GM12878 (cell line): Measurements from ENCODE around the gene LSM14B. TPM values are rescaled to one million over a fixed set of nuclear protein-coding genes. Genes with fewer than 3 reads are reported as not detected.

Experiments used
- ATAC-seq: fragments of 200-7000 bp; cut with Tn5 transposase; 3 replicates; pipeline ENCODE4 v1.9.1; 2020; ENCODE audit warnings: mild to moderate bottlenecking, moderate library complexity
- BruUV-seq: library from RNA; stranded (reverse); fragments of 400-500 nt; replicated peaks from 2 replicates; lab custom pipeline; 2021; lab: Mats Ljungman, UMichigan
- CTCF ChIA-PET: fragments of 300-600 bp; sonication (Branson Sonifier 250); formaldehyde crosslinking; extraction: SDS; loops from one replicate; lab custom pipeline; 2021; ENCODE audit warnings: inconsistent platforms; lab: Yijun Ruan, JAX
- POLR2A ChIA-PET: fragments of 350-600 bp; formaldehyde crosslinking; extraction: SDS; loops from one replicate; lab custom pipeline; 2021; ENCODE audit warnings: inconsistent platforms; lab: Charles Lee
- RAD21 ChIA-PET: fragments of 300-600 bp; sonication (Branson Sonifier 250); formaldehyde crosslinking; loops from one replicate; lab custom pipeline; 2023; ENCODE audit warnings: antibody characterized with exemption; ENCODE audit not compliant: unreplicated experiment; lab: Charles Lee
- SMC1A ChIA-PET: fragments of 300-600 bp; sonication (Branson Sonifier 250); formaldehyde crosslinking; loops from one replicate; lab custom pipeline; 2023; ENCODE audit not compliant: unreplicated experiment, uncharacterized antibody; lab: Charles Lee
- DNase-seq: peaks from one replicate; pipeline ENCODE4 v3.0.0-alpha.2; 2011; ENCODE audit warnings: low read depth, low spot score
- FAIRE-seq: peaks from 3 replicates; lab custom pipeline; 2011; peaks lifted over from hg19 to GRCh38; lab: Jason Lieb, UNC
- H2AFZ ChIP-seq: 2 replicates; pipeline ENCODE4 v1.6.0; 2011; ENCODE audit warnings: low read depth, low read length, control low read depth; ENCODE audit not compliant: control insufficient read depth
- H3K27ac ChIP-seq: 2 replicates; pipeline ENCODE4 v1.5.1; 2011; ENCODE audit warnings: control low read depth; ENCODE audit not compliant: control insufficient read depth, insufficient read depth
- H3K27me3 ChIP-seq, 2 experiments: replicated peaks in 1 of 2; 2 replicates each; pipeline versions ENCODE4 v1.6.0 to v1.6.1; 2011; ENCODE audit warnings: low read length in 1 of 2; ENCODE audit not compliant: control insufficient read depth in 2 of 2, insufficient read depth in 2 of 2
- H3K36me3 ChIP-seq, 2 experiments: 2 replicates each; pipeline ENCODE4 v1.5.1; 2011; ENCODE audit warnings: low read length in 1 of 2; ENCODE audit not compliant: control insufficient read depth in 2 of 2, insufficient read depth in 2 of 2
- H3K4me1 ChIP-seq: 2 replicates; pipeline ENCODE4 v1.6.1; 2011; ENCODE audit warnings: mild to moderate bottlenecking, low read length, moderate library complexity, mixed read lengths; ENCODE audit not compliant: control insufficient read depth, insufficient read depth
- H3K4me2 ChIP-seq: 2 replicates; pipeline ENCODE4 v1.6.0; 2011; ENCODE audit warnings: control low read depth; ENCODE audit not compliant: control insufficient read depth, insufficient read depth
- H3K4me3 ChIP-seq: fragments of 200-600 bp; sonication (generic); 2 replicates; pipeline ENCODE4 v1.5.1; 2016
- H3K79me2 ChIP-seq: 2 replicates; pipeline ENCODE4 v1.6.0; 2011; ENCODE audit warnings: low read length; ENCODE audit not compliant: control insufficient read depth, insufficient read depth
- H3K9ac ChIP-seq: 2 replicates; pipeline ENCODE4 v1.8.0; 2011; ENCODE audit warnings: low read length, control low read depth, mixed read lengths; ENCODE audit not compliant: control insufficient read depth, insufficient read depth
- H3K9me3 ChIP-seq: replicated peaks from 3 replicates; pipeline ENCODE4 v1.5.1; 2011; ENCODE audit warnings: mild to moderate bottlenecking, low read length; ENCODE audit not compliant: control insufficient read depth, insufficient read depth
- H4K20me1 ChIP-seq: 2 replicates; pipeline ENCODE4 v1.6.0; 2011; ENCODE audit not compliant: control insufficient read depth, insufficient read depth
- CHD1 ChIP-seq: IDR thresholded peaks from 2 replicates; pipeline ENCODE4 v1.6.1; 2012; ENCODE audit warnings: low read depth, low read length, improper control_type of control experiment
- ETV6 ChIP-seq, 2 experiments: fragments of 450-650 bp in 1 of 2; IDR thresholded peaks in 1 of 2; conservative IDR thresholded peaks in 1 of 2; 2 replicates each; pipeline ENCODE4 v1.6.1; 2014; ENCODE audit warnings: antibody characterized with exemption in 1 of 2, borderline replicate concordance in 1 of 2, low read depth in 1 of 2, mild to moderate bottlenecking in 1 of 2, moderate library complexity in 1 of 2
- NFYB ChIP-seq: IDR thresholded peaks from 2 replicates; pipeline ENCODE4 v1.6.1; 2011; ENCODE audit warnings: low read depth, mild to moderate bottlenecking, low read length, improper control_type of control experiment, moderate library complexity; ENCODE audit not compliant: insufficient read depth
- PAX8 ChIP-seq: fragments of 450-650 bp; IDR thresholded peaks from 2 replicates; pipeline ENCODE4 v1.6.1; 2017; ENCODE audit warnings: mild to moderate bottlenecking, moderate library complexity
- PML ChIP-seq: IDR thresholded peaks from 2 replicates; pipeline ENCODE4 v1.6.1; 2012; ENCODE audit warnings: low read length, inconsistent platforms
- POLR2AphosphoS2 ChIP-seq: IDR thresholded peaks from 2 replicates; pipeline ENCODE4 v1.6.1; 2011; ENCODE audit warnings: low read depth, mild to moderate bottlenecking, low read length, improper control_type of control experiment, moderate library complexity
- RELA ChIP-seq: fragments of 450-650 bp; IDR thresholded peaks from 2 replicates; pipeline ENCODE4 v1.8.0; 2014; ENCODE audit warnings: borderline replicate concordance; ENCODE audit not compliant: partially characterized antibody
- YBX1 ChIP-seq: fragments of 450-650 bp; IDR thresholded peaks from 2 replicates; pipeline ENCODE4 v1.6.1; 2016; ENCODE audit warnings: antibody characterized with exemption
- ZBED1 ChIP-seq: IDR thresholded peaks from 2 replicates; pipeline ENCODE4 v1.6.1; 2016; ENCODE audit warnings: borderline replicate concordance
- ZBTB40 ChIP-seq: fragments of 450-650 bp; IDR thresholded peaks from 2 replicates; pipeline ENCODE4 v1.6.1; 2016; ENCODE audit warnings: mild to moderate bottlenecking, moderate library complexity, borderline replicate concordance
- ZNF384 ChIP-seq: IDR thresholded peaks from 2 replicates; pipeline ENCODE4 v1.6.1; 2012; ENCODE audit warnings: low read depth, mild to moderate bottlenecking, low read length, improper control_type of control experiment, borderline replicate concordance
- WGBS: methylation state at CpG from one replicate; pipeline ENCODE4 v1.1.6; 2016; ENCODE audit warnings: low lambda C conversion rate; ENCODE audit not compliant: insufficient replicate concordance, insufficient coverage; ENCODE audit errors: missing lambda C conversion rate; 5-methylcytosine and 5-hydroxymethylcytosine counted together
- in situ Hi-C: fragments of 300-500 bp; cut with MboI; formaldehyde crosslinking; loops from 9 replicates; pipeline ENCODE4 v1.14.3; 2018; ENCODE audit warnings: mixed read lengths
- intact Hi-C: fragments of 100-400 bp; cut with micrococcal nuclease; formaldehyde crosslinking; loops from one replicate; pipeline ENCODE4 v1.14.2; 2022; ENCODE audit not compliant: unreplicated experiment
- polyA plus RNA-seq, 11 experiments: library from polyadenylated mRNA; depleted of rRNA in 4 of 11; unstranded in 6 of 11; stranded (reverse) in 5 of 11; fragments of >200 nt; fragmentation: Nextera tagmentation in 4 of 11; fragmentation: Illumina TruSeq in 1 of 11; extraction: Ambion mirVana in 4 of 11; extraction: Trizol in 1 of 11; gene quantifications; 1 replicate in 1 of 11; 2 replicates in 10 of 11; pipeline versions ENCODE4 v1.2.1 to v1.2.3, GENCODE V29; 2011 to 2016; ENCODE audit warnings: inconsistent platforms in 2 of 11, missing spikeins in 2 of 11, low read depth in 1 of 11
- total RNA-seq, 4 experiments: library from RNA; depleted of rRNA in 3 of 4; stranded (reverse); fragments of >200 nt in 3 of 4; fragmentation: Illumina TruSeq in 1 of 4; extraction: Trizol in 1 of 4; gene quantifications; 2 replicates each; pipeline versions ENCODE4 v1.2.1 to v1.2.3, GENCODE V29; 2013 to 2021

LSM14B gene
- total and polyA plus RNA-seq, 10 of the 15 experiments (the other 5 are each of a cell fraction or from before 2014, with no cell fraction given), result 0.56 to 34.3 (median 15.6) TPM

- ChIA-PET RAD21 (no interaction called here), SMC1A (no interaction called here), CTCF (interaction anchor here (1.2 to 1.5 kb wide), 2 partner anchors 13 to 146 kb away, joined by 5 to 8 read pairs; no protein-coding TSS in a partner anchor), POLR2A (no interaction called here)
- ATAC-seq (no peak), DNase-seq (no peak), FAIRE-seq (no peak)
- BruUV-seq, result no TSS peak
- WGBS, result 91% methylated on average over 17 of the region's 25 CpGs
- intact Hi-C loops, result loop anchor here (1.0 kb wide), 1 partner anchor 146 kb away; no protein-coding TSS in a partner anchor
- Histone ChIP-seq H3K79me2 (peaks cover 6% of the 10 kb centered on the region), H2AFZ (no peak overlapping the region), H3K4me1 (peaks cover 9% of the 10 kb centered on the region), H3K4me2 (no peak overlapping the region), H3K4me3 (no peak overlapping the region), H3K9me3 (no peaks in the 10 kb centered on the region; the same call in 2 of the 3 replicates), H3K27me3 (no peaks in the 10 kb centered on the region), H4K20me1 (no peaks in the 10 kb centered on the region), H3K36me3 (peaks cover 16 to 26% of the 10 kb centered on the region in 2 experiments; a peak in 3 of 4 replicates), H3K9ac (no peak overlapping the region), H3K27ac (no peak overlapping the region)
- in situ Hi-C loops, result no loop called here
- TF ChIP-seq POLR2AphosphoS2 (no peak), CHD1 (no peak), RELA (no peak), PML (no peak), ETV6 (conservative IDR thresholded peaks at IDR 0.05 in 1 of 2, IDR thresholded peaks at IDR 0.05 in 1 of 2; ENCODE audit: borderline replicate concordance in 1 of 2, low read depth in 1 of 2) (no peak), ZNF384 (no peak), YBX1 (no peak), PAX8 (no peak), NFYB (no peak), ZBED1 (no peak), ZBTB40 (no peak)
Observed at GRCh38 chr20:62157387-62158087, 35.3 kb downstream of the LSM14B start.
